IMR-90 (cell line): Measurements from ENCODE around the gene PTPRU.

Experiments
- RAD21 ChIP-seq: IDR thresholded peaks from 2 replicates; pipeline ENCODE4 v1.6.1; 2012; ENCODE audit warnings: low read length, improper control_type of control experiment
- RFX5 ChIP-seq: IDR thresholded peaks from 2 replicates; pipeline ENCODE4 v1.8.0; 2012; ENCODE audit warnings: low read depth, mild to moderate bottlenecking, low read length, moderate library complexity
- TF ChIP-seq, protein P1 (sequence below): conservative IDR thresholded peaks from 2 replicates; pipeline ENCODE4 v1.5.1; 2012; ENCODE audit warnings: mild to moderate bottlenecking, low read depth, low read length, improper control_type of control experiment
- TF ChIP-seq, protein P2 (sequence below): fragments of 150-350 bp; IDR thresholded peaks from 2 replicates; pipeline ENCODE4 v1.6.1; 2017; ENCODE audit warnings: mild to moderate bottlenecking, antibody characterized with exemption, low read length, low read depth

DNA sequence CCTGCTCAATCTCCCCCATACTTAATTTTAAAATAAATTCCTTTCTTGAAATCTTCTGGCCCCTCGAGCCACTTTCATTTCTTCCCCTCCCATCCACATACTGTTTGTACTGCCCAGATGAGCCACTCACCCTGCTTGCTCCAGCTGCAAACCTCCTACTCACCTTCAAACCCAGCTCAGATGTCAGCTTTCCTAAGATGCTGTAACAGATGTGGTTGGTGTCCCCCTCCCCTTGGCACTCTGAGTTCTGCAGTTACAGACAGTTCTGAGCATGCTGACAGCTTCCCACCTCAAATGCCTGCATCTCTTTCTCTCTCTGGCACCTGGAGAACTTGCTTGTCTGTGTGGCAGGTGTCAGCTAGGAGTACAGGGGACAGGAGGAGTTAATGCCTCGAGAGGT lies 106.7 kb downstream of the PTPRU start:
- TF ChIP-seq RAD21, result no peak
- TF ChIP-seq, protein P1, sequence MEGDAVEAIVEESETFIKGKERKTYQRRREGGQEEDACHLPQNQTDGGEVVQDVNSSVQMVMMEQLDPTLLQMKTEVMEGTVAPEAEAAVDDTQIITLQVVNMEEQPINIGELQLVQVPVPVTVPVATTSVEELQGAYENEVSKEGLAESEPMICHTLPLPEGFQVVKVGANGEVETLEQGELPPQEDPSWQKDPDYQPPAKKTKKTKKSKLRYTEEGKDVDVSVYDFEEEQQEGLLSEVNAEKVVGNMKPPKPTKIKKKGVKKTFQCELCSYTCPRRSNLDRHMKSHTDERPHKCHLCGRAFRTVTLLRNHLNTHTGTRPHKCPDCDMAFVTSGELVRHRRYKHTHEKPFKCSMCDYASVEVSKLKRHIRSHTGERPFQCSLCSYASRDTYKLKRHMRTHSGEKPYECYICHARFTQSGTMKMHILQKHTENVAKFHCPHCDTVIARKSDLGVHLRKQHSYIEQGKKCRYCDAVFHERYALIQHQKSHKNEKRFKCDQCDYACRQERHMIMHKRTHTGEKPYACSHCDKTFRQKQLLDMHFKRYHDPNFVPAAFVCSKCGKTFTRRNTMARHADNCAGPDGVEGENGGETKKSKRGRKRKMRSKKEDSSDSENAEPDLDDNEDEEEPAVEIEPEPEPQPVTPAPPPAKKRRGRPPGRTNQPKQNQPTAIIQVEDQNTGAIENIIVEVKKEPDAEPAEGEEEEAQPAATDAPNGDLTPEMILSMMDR, result no peak
- TF ChIP-seq, protein P2, sequence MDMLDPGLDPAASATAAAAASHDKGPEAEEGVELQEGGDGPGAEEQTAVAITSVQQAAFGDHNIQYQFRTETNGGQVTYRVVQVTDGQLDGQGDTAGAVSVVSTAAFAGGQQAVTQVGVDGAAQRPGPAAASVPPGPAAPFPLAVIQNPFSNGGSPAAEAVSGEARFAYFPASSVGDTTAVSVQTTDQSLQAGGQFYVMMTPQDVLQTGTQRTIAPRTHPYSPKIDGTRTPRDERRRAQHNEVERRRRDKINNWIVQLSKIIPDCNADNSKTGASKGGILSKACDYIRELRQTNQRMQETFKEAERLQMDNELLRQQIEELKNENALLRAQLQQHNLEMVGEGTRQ, result no peak
- no peak for TF ChIP-seq RFX5
